ENCODE data around the gene TMEM158.

DNA sequence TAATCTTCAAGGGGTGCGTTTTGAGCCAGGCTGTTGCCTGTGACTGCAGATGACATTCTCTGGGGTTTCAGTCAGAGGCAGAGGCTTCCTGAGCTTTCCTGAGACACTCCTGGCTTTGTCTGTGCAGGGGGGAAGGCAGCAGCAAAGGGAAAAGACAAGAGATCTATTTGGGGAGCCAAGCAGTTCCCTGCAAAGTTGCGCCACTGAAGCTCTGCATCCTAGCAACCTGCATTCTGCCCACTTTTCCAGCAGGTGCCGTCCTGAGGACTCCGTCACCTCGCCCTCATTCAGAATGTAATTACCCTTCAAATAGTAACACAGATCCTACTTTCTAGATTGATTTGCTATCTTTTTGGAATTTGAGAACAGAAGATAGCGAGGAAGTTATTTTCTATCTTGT is 1.9 kb upstream of the TMEM158 start:
- TF ChIP-seq CTCF (IDR thresholded peaks at IDR 0.05; ENCODE audit: low read length): no peak
- TF ChIP-seq EZH2 (optimal IDR thresholded peaks at IDR 0.05; ENCODE audit: low read depth, low read length): no peak
- TF ChIP-seq EZH2phosphoT487 (IDR thresholded peaks at IDR 0.05; ENCODE audit: low read length): no peak
